Measurements from ENCODE around the gene GPX1. TPM values are rescaled to one million over a fixed set of nuclear protein-coding genes. Genes with fewer than 3 reads are reported as not detected.
A peak's percentile ranks its signal among the peaks of the same experiment; 100 is the strongest.

The GPX1 gene
- total RNA-seq, 3 donors from 2014 or later, result 122 to 148 (median 144) TPM

DNA sequence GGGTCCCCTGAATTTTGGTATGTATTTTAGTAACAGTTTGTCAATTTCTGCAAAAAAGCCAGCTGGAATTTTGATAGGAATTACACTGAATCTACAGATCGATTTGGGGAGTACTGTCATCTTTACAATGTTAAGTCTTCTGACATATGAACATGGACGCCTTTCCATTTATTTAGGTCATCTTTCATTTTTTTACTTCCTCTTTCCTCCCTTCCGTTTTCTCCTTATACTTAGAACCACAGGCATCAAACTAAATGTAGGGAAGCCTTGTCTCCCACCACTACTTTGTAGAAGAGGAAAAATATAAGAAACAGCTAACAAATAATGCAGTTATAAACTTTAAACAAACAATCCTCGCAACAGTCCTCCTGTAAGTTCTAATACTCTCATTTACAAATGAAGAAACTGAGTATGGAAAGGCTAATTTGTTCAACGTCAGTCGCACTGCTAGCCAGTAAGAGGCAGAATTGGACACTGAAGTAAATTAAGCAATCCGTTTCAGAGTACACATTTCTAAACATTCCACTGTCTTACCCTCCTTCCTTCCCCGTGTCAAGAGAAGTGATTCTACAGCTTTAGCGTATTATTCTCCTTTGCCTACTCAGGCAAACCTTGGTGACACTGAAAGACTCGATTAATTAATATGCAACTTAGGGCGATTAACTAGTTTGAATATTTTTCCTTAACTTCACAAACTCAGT lies 28.1 kb upstream of the GPX1 start:
- no peaks in the 10 kb centered on the region for H3K9me3 ChIP-seq
- H3K4me3 ChIP-seq, result no peak overlapping the region
- intact Hi-C loops (cut with DNase I, micrococcal nuclease), result no loop called here
- DNase-seq, result no peak
- TF ChIP-seq, protein P1, sequence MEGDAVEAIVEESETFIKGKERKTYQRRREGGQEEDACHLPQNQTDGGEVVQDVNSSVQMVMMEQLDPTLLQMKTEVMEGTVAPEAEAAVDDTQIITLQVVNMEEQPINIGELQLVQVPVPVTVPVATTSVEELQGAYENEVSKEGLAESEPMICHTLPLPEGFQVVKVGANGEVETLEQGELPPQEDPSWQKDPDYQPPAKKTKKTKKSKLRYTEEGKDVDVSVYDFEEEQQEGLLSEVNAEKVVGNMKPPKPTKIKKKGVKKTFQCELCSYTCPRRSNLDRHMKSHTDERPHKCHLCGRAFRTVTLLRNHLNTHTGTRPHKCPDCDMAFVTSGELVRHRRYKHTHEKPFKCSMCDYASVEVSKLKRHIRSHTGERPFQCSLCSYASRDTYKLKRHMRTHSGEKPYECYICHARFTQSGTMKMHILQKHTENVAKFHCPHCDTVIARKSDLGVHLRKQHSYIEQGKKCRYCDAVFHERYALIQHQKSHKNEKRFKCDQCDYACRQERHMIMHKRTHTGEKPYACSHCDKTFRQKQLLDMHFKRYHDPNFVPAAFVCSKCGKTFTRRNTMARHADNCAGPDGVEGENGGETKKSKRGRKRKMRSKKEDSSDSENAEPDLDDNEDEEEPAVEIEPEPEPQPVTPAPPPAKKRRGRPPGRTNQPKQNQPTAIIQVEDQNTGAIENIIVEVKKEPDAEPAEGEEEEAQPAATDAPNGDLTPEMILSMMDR (IDR thresholded peaks at IDR 0.05), result no peak
- no peaks in the 10 kb centered on the region for H3K36me3 ChIP-seq (ENCODE audit: low read depth)
- no peak for ATAC-seq
- peaks cover 32% of the 10 kb centered on the region for H3K4me1 ChIP-seq (ENCODE audit: low read depth)

DNA sequence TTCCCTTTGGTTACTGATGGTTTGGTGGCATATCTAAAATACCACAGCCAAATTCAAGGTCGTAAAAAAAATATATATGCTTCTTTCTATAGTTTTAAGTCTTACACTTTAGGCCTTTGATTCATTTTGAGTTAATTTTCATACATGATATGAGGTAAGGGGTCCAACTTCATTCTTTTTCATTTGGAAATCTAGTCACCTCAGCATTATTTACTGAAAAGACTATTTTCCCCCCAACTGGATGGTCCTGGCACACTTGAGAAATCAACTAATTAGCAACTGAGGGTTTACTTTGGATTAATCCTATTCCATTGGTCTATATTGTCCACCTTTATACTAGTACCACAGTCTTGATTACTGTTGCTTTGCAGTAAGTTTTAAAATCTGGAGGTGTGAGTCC lies 27.5 kb upstream of the GPX1 start:
- ATAC-seq (no peak), DNase-seq (no peak)
- H3K4me1 ChIP-seq (ENCODE audit: low read depth), result peaks cover 33% of the 10 kb centered on the region
- no peaks in the 10 kb centered on the region for H3K9me3 ChIP-seq
- no peak overlapping the region for H3K4me3 ChIP-seq
- TF ChIP-seq, protein P1 (IDR thresholded peaks at IDR 0.05), result no peak
- intact Hi-C loops (cut with DNase I, micrococcal nuclease), result no loop called here
- H3K36me3 ChIP-seq (ENCODE audit: low read depth), result no peaks in the 10 kb centered on the region

DNA sequence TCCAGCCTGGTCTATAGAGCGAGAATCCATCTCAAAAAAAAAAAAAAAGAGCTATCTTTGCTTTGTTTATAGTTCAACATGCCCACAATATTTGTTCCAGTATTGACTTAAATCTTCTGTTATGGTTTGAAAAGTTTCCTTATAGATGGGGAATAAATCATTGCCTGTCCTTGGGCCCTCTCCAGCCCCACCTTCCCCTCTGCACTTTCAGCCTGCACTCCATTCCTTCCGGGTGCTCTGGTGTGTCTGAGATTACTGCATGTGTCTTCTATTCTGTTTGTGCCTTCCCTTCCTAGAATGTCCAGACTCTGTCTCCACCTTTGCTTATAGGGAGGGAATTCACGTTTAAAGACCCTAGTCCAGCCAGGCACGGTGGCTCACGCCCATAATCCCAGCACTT lies 25.2 kb upstream of the GPX1 start:
- H3K4me1 ChIP-seq (ENCODE audit: low read depth), result peaks cover 34% of the 10 kb centered on the region
- no peaks in the 10 kb centered on the region for H3K9me3 ChIP-seq
- H3K4me3 ChIP-seq, result no peak overlapping the region
- no peaks in the 10 kb centered on the region for H3K36me3 ChIP-seq (ENCODE audit: low read depth)
- intact Hi-C loops (cut with DNase I, micrococcal nuclease), result no loop called here
- TF ChIP-seq, protein P1 (IDR thresholded peaks at IDR 0.05), result no peak
- peak in 2 of 3 donors; percentile 51 to 52 for DNase-seq
- peak; percentile 96 for ATAC-seq

DNA sequence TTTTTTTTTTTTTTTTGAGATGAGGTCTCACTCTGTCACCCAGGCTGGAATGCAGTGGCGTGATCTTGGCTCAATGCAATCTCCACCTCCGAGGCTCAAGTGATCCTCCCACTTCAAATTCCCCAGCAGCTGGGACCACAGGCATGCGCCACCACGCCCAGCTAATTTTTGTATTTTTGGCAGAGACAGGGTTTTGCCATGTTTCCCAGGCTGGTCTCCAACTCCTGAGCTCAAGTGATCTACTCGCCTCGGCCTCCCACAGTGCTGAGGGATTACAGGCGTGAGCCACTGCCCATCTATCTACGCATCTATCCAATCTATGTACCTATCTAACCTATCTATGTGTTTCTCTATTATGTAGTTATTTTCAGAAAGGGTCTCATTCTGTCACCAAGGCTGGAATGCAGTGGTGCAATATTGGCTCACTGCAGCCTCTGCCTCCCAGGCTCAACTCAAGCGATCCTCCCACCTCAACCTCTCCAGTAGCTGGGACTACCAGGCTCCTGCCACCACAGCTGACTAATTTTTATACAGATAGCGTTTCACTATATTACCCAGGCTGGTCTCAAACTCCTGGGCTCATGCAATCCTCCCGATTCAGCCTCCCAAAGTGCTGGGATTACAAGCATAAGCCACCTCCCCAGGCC lies 20.2 kb upstream of the GPX1 start:
- TF ChIP-seq, protein P1 (IDR thresholded peaks at IDR 0.05), result no peak

DNA sequence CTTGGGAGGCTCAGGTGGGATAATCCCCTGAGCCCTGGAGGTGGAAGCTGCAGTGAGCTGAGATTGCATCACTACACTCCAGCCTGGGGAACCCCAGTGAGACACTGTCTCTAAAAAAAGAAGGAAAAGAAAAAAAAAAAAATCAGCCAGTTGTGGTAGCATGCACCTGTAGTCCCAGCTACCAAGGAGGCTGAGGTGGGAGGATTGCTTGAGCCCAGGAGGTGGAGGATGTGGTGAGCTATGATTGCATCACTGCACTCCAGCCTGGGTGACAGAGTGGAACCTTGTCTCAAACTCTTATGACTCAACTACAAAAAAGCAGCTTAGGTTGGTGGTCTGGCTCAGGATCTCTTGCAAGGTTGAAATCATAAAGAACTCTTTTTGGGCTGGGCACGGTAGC lies 19.3 kb upstream of the GPX1 start:
- intact Hi-C loops (cut with DNase I, micrococcal nuclease), result no loop called here
- Histone ChIP-seq H3K36me3 (ENCODE audit: low read depth) (peaks cover 6% of the 10 kb centered on the region), H3K4me1 (ENCODE audit: low read depth) (peaks cover 11% of the 10 kb centered on the region), H3K4me3 (no peak overlapping the region), H3K9me3 (no peaks in the 10 kb centered on the region)
- ATAC-seq (peak; percentile 41), DNase-seq (no peak)
- TF ChIP-seq, protein P1 (IDR thresholded peaks at IDR 0.05), result no peak

More for the DNA sequence above, 20.2 kb upstream of the GPX1 start:
- intact Hi-C loops (cut with DNase I, micrococcal nuclease), result no loop called here
- Histone ChIP-seq H3K36me3 (ENCODE audit: low read depth) (peaks cover 6% of the 10 kb centered on the region), H3K4me3 (no peak overlapping the region), H3K4me1 (ENCODE audit: low read depth) (peaks cover 18% of the 10 kb centered on the region), H3K9me3 (no peaks in the 10 kb centered on the region)
- DNase-seq (peak in 2 of 3 donors; percentile 5 to 15), ATAC-seq (no peak)
